Adrenal gland (tissue), 5 donors: Measurements from ENCODE around the gene MPHOSPH10.

Source experiments
- POLR2A ChIP-seq, 2 donors: fragments of 450-650 bp; IDR thresholded peaks; one replicate each; pipeline ENCODE4 v1.6.1; 2017; ENCODE audit warnings: antibody characterized with exemption in 2 of 2, mild to moderate bottlenecking in 2 of 2, moderate library complexity in 1 of 2
- TF ChIP-seq, protein P1 (sequence below), 6 experiments: fragments of 450-650 bp in 4 of 6; fragments of 200-600 bp in 2 of 6; sonication (generic) in 1 of 6; IDR thresholded peaks; 1 replicate in 5 of 6; 2 replicates in 1 of 6; pipeline versions ENCODE4 v1.5.1 to v1.8.0; 2016 to 2021; ENCODE audit warnings: antibody characterized with exemption in 6 of 6, mild to moderate bottlenecking in 2 of 6, moderate library complexity in 1 of 6
- donor health status: DM: no; HTN: no; CAD: no.

GRCh38 chr2:71103809-71104208 lies 26.6 kb upstream of the MPHOSPH10 start:
- TF ChIP-seq, protein P1, sequence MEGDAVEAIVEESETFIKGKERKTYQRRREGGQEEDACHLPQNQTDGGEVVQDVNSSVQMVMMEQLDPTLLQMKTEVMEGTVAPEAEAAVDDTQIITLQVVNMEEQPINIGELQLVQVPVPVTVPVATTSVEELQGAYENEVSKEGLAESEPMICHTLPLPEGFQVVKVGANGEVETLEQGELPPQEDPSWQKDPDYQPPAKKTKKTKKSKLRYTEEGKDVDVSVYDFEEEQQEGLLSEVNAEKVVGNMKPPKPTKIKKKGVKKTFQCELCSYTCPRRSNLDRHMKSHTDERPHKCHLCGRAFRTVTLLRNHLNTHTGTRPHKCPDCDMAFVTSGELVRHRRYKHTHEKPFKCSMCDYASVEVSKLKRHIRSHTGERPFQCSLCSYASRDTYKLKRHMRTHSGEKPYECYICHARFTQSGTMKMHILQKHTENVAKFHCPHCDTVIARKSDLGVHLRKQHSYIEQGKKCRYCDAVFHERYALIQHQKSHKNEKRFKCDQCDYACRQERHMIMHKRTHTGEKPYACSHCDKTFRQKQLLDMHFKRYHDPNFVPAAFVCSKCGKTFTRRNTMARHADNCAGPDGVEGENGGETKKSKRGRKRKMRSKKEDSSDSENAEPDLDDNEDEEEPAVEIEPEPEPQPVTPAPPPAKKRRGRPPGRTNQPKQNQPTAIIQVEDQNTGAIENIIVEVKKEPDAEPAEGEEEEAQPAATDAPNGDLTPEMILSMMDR (IDR thresholded peaks at IDR 0.05), result no peak
- TF ChIP-seq POLR2A (IDR thresholded peaks at IDR 0.05), result no peak
